NAMALWA (cell line): ENCODE data around the gene CSNK1E.

Experiments
- DNase-seq: peaks from one replicate; pipeline ENCODE4 v3.0.0-alpha.2; 2015; ENCODE audit warnings: low spot score

CSNK1E gene

GRCh38 chr22:38249301-38249700, 67.9 kb downstream of the CSNK1E start:
- DNase-seq, result no peak

- no peak for DNase-seq
Measured at GRCh38 chr22:38248280-38248679, 69.0 kb downstream of the CSNK1E start.

- DNase-seq, result no peak
Measured at GRCh38 chr22:38247713-38248112, 69.5 kb downstream of the CSNK1E start.

GRCh38 chr22:38246692-38247091, 70.5 kb downstream of the CSNK1E start:
- no peak for DNase-seq

- peak; percentile 31 for DNase-seq
Measured at GRCh38 chr22:38246046-38246658, 71.1 kb downstream of the CSNK1E start.

- no peak for DNase-seq
Measured at GRCh38 chr22:38244106-38244505, 73.1 kb downstream of the CSNK1E start.

- DNase-seq, result no peak
Measured at GRCh38 chr22:38243007-38243765, 74.0 kb downstream of the CSNK1E start.

- no peak for DNase-seq
Measured at GRCh38 chr22:38240734-38241252, 76.4 kb downstream of the CSNK1E start.
